DMS53 (cell line): ENCODE measurements around the gene PPP2R5B.
A peak's percentile ranks its signal among the peaks of the same experiment; 100 is the strongest.

Experiments
- DNase-seq: peaks from one replicate; lab custom pipeline; 2025; lab: John Stamatoyannopoulos, UW

The PPP2R5B gene

DNA sequence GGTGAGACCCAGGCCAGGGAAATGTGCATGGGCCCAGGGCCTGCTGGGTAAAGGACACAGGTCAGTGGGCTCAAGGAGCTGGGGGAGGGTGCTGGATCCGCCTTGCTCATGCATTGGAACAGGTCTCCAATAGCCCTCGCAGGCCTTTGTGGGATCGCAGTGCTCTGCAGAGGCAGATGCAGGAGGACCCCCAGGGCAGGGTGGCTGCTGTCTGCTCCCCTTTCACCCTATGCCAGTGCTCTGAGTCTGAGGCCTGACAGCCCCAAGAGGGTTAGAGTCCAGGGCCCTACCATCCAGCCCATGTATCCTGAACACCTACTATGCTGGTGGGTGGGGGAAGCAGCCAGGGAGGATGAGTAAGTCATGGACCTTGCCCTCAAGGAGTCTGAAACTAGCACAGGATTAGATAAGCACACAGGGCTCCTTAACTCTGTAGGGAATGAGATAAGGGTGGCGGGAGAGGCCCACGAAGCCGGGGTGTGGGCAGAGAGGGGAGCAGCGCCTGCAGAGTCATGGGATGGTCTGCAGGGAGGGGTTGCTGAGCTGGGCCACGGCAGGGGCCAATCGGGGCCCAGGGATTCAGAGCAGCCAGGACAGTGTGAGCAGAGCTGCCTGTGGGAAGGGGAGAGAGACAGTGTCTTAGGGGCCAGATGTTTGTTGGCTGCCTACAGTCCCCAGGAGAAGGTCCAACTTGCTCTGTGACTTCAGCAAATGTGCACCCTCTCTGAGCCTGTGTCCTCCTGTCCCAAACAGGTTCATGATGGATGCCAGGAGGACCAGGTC, 35.6 kb upstream of the PPP2R5B start:
- DNase-seq: peak; percentile 45

DNA sequence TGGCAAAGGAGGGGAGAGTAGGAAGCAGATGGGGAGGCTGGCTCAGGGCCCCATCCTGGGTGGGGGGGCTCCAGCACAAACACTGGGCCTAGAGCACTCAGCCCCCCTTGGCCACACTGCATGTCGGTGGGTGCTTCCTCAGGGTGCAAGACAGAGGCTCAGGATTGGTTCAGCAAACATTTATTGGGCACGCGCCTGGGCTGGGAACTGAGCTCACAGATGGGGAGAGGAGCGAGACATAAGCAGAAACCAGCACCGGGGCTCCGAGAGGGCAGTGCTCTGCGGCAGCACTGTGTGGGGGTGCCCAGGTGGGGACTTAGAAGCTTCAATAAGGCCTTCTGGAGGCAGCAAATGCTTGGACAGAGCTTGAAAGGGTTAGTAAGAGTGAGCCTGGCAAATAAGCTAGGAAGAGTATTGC, 34.0 kb upstream of the PPP2R5B start:
- DNase-seq: no peak

DNA sequence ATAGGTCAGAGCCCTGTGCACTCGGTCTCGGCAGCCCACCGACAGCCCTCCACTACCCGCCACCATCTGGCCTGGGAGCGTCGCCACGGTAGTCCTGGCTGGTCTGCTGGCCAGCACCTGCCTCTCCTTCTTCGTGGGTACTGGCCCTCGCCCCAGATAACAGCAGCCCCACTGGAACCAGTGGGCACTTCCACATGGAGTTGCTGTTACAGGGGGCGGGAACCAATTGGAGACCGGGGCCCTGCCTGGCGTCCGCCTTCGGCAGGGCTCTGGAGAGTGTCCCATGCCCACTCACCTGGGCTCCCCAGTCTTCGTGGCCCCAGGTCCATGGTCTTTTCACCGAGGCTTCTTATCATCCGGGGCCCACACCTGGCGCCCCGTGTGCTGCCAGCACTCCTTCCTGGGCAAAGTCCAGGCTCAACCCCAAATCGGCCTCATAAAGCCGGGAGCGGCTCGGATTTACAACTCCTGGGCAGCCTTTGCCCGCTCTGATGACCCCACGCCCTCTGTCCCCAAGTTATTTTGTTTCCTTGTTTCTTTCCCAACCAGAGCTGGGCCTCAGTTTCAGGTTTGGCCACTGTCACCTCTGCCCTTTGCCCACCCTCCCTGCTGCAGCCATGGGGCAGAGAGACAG, 33.2 kb upstream of the PPP2R5B start:
- no peak for DNase-seq

DNA sequence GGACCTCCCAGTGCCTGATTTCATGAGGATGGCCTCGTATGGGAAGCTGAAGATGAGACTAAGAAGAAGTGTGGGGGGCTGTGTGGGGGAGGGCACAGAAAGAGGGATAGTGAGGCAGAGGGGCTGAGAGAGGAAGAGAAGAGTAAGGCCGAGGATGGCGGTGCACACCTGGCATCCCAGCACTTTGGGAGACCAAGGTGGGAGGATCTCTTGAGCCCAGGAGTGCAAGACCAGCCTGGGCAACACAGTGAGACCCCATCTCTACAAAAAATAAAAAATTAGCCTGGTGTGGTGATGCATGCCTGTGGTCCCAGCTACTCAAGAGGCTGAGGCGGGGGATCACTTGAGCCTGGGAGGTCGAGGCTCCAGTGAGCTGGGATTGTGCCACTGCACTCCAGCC, 32.6 kb upstream of the PPP2R5B start:
- DNase-seq: no peak

DNA sequence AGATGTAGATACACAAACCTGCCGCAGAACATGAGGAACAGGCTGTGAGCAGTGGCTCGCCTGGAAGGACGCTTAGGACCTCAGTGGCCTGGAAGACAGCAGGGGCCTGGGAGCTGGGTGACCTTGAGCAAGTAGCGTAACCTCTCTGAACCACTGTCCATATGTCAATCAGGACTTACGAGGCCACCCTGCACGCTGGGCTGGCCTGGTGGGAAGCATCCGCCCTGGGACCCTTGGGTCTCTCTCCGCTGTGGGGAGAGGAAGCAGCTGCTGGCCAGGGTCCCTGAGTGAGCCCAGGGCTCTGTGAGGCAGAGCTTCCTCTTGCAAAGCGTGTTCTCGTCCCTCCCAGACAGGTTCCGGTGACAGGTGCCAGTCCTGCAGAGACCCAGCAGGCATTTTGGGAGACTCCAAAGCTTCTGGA, 32.1 kb upstream of the PPP2R5B start:
- DNase-seq: peak; percentile 37

DNA sequence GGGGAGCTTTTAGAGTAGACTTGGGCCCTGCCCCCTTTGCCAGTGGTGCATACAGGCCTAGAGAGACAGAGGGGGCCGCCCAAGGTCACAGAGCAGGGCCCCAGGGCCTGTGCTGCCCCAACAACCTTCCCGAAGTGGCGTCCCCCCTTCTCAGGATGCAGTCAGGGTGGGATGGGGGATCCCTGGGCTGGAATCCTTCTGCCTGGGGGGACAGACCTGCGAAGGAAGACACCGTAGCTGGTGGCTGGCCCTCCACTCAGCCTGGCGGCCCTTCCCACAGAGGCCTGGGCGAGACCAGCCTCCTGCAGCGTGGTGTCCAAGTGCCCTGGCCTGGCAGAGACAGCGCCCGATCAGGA, 31.7 kb upstream of the PPP2R5B start:
- peak; percentile 52 for DNase-seq

DNA sequence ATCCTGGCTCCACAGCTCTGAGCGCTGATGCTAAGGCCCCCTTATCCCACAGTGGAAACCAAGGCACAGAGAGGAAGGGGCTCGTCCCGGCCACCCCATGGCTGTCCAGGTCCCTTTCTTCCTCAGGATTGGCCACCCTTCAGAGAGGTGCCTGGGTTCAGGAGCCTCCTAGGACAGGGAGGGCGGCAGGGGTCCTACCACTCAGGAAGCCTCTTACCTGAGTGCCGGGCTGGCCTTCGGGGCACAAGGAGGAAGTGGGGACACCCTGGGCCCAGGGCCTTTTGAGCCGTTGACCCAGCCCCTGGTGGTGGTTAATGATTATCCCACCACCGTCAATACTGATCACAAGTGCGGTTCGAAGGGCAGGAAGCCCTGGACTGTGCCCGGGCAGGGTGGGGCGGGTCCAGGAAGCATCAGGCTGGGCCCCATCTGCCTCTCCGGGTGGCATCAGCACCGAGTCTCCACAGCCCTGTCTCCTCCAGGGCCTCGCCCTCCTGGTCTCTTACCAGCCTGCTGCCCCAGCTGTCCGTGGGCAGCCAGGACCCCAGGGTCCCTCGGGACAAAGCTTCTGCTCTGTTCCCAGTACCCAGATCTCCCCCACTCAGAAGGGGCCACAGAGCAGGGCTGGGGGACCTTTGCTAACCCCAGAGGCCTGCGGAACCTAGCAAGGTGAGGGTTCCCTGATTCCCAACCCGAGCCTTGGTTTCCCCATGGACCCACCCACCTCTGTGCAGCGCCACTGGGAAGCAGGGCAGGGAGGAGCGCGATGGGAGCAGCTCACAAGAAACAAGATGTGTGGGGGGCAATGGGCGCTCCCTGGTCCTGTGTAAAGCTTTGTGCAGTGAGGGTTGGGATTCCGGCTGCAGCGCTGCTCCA, 31.1 kb upstream of the PPP2R5B start:
- peak; percentile 92 for DNase-seq

DNA sequence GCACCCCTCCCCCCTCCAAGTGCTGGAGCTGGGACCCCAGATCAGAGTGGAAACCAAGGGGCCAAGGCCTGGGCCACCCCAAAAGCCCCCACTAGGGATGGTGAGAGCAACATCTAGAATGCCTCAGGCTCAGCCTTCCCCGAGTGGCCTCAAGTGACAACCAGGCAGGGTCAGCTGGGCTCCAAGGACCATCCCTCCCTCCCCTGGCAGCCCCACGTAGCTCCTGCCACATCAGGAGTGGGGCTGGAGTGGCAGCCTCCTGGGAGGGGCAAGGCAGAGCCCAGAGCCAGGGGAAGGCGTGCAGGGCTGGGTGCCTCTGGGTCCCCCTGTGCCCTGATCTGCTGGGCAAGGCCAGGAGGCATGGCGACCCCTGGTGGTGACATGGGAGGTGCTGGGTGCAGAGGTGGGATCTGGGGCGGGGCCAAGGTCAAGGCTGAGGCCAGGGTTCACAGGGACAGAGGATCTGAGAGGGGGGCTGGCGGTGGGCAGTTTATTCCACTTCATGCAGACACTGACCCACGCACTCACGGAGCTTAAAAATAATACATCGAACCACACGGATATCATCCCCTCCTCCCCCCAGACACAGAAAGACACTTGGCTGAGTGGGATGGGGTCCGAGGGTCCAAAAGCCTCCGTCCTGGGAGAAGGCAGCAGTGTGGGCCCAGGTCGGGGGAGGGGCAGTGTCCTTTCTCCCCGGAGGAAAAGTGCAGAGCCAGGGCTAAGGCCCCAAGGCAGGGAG, 30.2 kb upstream of the PPP2R5B start:
- peak; percentile 90 for DNase-seq

DNA sequence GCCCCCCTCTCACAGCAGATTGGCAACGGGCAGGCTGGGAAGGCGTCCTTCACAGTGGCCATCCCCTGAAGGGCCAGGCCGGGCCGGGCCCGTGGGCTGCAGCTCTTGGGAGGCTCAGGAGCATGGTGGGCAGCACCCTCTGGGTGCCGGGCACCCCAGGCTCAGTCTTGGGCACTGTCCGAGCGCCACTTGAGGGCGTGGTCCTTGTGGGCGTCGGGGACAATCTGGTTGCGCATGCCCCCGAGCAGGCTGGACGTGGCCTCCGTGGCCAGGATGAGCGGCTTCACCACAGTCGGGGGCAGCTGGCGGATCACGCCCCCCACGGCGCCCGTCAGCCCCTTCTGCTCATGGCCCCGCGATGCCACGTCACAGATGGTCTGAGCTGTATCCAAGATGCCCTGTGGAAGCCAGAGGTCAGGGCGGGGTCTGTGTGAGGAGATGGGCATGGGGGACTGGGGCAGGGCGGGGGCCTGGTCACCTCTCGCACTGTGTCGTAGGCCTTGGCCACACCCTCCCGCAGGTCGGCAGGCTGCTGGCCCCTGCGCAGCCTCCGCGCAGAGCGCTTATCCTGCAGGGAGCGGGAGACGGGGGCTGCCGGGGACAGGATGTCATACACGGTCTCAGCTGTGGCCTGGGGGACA, 29.6 kb upstream of the PPP2R5B start:
- DNase-seq: no peak

DNA sequence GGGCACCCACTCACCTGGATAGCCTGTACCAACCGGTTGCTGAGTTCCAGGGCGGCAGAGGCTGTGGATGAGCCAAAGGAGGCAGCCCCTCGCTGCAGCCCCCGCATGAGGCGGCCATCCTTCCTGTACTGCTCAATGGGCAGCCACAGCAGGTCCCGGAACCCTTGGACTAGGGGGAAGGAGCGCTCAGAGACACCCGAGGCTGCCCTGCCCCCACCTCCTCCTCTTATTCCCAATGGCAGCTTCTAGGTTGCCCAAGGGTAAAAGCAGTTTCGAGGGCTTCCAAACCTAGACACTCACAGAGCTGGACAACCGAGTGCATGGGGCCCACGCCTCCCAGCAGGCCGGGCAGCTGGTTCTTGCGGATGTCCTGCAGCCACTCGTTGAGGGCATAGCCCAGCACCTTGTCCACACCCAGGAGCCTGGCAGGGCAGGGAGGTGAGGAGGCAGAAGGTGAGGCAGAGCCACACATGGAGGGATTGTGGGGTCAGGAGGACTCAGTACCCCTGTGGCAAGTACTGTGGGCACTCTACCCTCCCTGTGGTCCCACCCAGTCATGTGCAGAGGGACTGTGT, 28.0 kb upstream of the PPP2R5B start:
- DNase-seq: no peak

DNA sequence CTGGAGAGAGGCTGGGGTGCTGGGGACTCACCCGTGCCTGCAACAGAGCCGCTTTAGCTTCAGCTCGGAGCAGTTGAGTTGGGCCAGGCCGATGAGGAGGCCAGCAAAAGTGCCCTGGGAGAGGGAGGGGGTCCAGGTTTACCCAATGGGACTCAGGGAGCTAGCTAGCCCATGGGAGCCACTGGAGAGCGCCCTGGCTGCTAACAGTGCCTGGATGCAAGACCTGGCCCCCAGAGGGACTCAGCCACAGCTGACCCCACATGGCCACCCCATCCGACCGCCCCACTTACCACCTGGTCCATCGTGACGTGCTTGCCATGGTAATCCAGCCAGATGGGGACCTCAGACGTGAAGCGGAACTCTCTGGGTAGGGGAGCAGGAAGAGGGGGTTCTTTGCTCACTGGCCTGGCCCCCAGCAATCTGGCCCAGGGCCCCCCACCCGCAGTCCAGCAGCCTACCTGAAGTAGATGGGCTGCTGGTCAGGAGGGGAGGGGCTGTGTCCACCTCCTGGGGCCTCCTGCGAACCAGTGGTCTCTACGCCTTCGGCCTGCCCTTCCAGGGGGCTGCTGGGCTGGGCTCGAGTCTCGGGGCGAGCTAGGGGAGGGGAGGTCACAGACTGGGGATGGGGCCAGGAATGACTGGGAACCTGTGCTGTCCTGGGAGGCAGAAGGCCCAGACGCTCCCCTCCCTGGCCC, 27.0 kb upstream of the PPP2R5B start:
- no peak for DNase-seq

DNA sequence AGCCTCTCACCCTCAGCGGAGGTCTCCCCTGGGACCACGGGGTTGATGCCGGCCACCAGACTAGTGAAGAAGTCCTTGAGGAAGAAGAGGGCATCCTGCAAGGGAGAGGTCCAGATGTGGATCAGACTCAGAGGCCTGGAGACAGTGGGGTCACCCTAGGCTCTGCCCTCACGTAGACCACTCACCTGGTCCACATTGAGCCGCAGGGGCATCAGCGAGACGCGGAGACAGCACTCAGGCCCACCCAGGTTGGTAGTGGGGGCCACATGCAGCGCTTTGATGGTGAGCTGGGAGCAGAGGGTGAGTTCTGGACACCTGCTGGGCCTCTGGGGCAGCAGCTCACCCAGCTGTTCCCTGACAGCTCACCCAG, 26.4 kb upstream of the PPP2R5B start:
- no peak for DNase-seq

DNA sequence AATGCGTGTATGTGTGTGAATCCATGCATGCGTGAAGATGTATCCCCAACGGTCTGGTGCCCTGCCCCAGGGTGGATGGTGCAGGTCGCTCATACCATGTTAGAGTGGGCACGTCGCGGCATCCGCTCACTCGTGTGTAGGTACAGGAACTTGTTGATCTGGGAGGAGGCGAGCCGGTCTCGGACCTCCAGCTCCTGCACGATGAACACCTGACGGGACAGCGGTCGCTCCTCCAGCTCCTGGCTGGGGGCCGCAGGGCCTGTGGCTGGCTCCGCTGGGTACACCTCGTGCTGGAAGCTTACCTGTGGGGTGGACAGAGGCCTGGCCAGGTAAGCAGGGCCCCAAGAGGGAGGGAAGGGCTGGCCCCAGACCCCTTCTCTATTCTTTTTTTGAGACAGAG, 25.9 kb upstream of the PPP2R5B start:
- DNase-seq: no peak

DNA sequence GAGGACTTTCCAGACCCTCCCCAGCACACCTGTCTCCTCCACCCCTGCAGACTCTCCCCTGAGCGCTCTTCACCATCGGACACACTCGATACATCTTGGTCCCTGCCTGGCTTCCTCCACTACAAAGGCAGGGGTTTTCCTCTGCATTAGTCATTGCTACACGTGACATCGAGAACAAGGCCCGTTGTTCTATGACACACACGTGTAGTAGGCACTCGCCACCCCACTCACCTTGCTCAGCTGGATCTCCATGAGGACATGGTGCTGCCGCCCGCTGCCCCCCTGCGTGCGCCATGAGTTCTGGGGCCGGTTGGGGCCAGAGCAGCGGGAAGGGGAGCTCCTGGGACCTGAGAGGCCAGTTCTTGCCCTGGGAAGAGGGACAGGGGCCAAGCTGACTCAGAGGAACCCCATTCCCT, 24.2 kb upstream of the PPP2R5B start:
- DNase-seq: peak; percentile 95

DNA sequence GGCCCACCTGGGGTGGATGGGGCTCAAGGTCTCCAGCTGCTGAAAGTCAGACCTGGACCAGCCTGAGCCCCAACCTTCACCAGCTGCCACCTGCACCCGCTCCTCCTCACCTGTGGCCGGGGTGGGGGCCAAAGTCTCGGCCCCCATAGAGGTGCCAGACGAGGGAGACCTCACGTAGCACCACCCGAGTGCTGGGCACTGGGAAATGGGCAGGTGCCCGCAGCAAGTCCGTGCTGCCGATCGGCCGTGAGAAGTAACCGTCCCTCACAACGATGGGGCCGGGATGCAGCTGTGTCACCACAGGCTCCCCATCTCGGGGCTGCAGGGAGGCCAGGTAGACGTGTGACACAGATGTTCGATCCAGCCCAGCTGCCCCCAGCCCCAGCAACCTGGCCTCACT, 23.7 kb upstream of the PPP2R5B start:
- no peak for DNase-seq

DNA sequence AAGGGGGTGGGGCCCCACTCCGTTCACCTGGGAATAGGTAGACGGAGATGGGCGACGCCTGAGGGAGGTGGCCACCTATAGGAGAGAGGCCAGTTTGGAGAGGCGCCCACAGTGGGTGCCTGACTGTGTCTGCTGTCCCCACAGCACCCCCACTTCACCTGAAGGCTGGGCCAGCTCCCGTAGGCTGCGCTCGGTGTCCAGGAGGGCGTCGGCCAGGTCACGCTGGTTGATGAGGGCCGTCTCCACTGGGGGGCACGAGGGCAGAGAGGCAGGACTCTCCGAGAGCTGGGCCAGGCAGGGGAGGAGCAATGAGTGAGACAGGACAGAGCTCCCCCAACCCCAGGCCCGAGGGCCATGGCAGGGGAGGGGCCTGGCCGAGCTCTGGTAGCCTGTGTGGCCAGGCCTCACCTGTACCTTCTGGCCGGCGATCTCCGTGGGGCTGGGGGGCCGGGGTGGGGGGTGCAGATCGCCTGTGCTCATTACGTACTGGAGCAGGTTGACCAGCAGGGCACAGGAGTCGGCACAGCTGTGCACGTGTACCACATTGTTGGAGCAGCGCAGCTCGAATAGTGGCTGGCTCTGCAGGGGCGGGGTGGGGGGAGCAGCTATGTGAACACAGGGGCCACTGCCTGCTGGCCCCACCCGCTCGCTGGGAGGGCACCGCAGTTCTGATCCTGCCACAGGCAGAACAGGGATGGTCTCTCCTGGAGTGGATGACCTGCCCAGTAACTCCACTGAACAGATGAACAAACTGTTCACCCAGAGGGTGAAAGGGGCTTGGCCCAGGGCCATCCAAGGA, 22.2 kb upstream of the PPP2R5B start:
- no peak for DNase-seq

DNA sequence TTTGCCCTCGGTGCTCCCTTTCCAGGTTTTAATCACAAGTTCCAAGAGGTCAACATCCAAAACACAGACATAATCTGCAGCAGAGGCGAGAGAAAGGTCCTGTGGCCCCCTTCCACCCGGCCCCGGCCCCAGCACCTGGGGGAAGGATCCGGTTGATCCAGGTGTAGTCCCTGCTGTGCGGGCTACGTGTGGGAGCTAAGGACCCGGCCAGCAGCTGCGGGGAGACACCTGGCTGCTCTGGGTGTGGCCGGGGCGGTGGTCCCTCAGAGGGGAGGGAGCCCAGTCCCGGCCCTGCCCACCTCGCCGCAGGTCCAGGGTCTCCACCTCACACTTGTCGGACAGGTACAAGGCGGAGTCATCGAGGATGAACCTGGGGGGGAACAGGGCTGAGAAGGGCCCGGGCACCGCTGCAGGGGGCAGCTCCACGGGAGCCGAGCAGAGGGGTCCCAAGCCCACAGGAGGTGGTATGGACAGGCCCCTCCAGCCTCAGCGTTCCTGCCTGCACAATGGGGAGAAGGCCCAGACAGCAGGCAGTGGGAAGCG, 21.1 kb upstream of the PPP2R5B start:
- no peak for DNase-seq

DNA sequence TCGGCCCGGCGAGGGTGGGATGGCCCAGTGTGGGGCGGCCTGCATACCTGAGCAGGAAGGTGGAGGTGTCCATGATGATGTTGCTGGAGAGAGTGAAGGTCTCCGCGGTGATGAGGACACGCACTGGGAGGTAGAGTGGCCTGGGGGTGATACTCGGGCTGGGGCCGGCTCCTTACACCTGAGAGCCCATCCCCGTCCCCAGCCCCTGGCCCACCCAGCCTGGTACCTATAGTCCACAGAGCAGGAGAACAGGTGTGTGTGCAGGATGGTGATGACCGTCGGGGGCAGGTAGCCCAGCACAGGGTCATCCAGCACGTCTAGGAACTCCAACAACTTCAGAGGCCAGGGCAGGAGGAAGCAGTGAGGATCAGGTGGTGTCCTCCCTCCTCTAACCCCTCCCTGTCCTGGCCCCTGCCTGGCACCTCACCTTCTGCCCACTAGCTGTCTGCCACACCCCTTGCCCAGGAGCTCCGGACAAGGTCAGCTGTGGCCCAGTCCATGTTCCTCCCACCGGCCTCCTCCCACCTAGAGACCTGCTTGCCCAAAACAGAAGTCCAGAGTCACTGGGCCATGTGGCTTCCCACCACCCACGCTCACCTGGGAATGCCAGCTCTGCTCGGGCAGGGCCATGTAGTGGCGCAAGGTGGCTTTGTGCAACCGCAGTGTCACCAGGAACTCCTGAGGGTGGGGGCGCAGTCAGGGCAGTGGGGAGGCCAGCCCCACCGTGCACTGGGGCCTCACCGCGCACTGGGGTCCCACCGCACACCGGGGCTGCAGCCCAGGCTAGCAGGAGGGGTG, 18.8 kb upstream of the PPP2R5B start:
- DNase-seq: no peak

DNA sequence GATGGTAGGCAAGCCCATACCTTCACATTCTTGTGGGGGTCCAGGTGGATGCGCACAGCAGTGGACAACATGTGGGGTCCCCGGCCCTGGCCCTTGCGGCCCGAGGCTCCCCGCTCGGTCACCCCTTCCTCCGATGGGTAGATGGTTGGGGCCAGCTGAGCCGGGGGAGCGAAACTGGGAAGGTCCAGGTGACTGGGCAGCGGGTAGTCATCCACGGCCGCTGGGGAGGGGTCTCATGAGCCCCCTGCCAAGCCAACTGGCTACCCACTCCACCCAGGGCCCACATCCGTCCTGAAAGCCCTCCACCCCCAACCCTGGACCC, 18.2 kb upstream of the PPP2R5B start:
- DNase-seq: no peak
